Heart right ventricle (tissue), 16 donors: Measurements from ENCODE around the gene GRM7. TPM values are rescaled to one million over a fixed set of nuclear protein-coding genes. Genes with fewer than 3 reads are reported as not detected.

Source experiments
- ATAC-seq, 8 donors: fragments of 200-7000 bp; cut with Tn5 transposase; one replicate each; pipeline ENCODE4 v1.9.1; 2020; ENCODE audit warnings: mild to moderate bottlenecking in 8 of 8, moderate library complexity in 8 of 8, moderate number of reproducible peaks in 1 of 8
- DNase-seq, 2 donors: peaks; one replicate each; pipeline ENCODE4 v3.0.0-alpha.2; 2020
- H3K27ac ChIP-seq, 10 donors: fragments of 200-600 bp; sonication (generic) in 2 of 10; one replicate each; pipeline versions ENCODE4 v1.5.0 to v1.8.0; 2020 to 2022; ENCODE audit warnings: mild to moderate bottlenecking in 3 of 10
- H3K27me3 ChIP-seq, 7 donors: fragments of 200-600 bp; one replicate each; pipeline ENCODE4 v1.8.0; 2021 to 2022; ENCODE audit warnings: mild to moderate bottlenecking in 2 of 7
- H3K36me3 ChIP-seq, 9 donors: fragments of 200-600 bp; sonication (generic) in 1 of 9; one replicate each; pipeline versions ENCODE4 v1.5.0 to v1.8.0; 2020 to 2022; ENCODE audit warnings: mild to moderate bottlenecking in 2 of 9
- H3K4me1 ChIP-seq, 9 donors: fragments of 200-600 bp; sonication (generic) in 1 of 9; one replicate each; pipeline versions ENCODE4 v1.5.0 to v1.8.0; 2020 to 2022; ENCODE audit warnings: mild to moderate bottlenecking in 4 of 9
- H3K4me3 ChIP-seq, 10 donors: fragments of 200-600 bp; sonication (generic) in 2 of 10; one replicate each; pipeline versions ENCODE4 v1.5.0 to v1.8.0; 2020 to 2022; ENCODE audit warnings: mild to moderate bottlenecking in 7 of 10, moderate library complexity in 2 of 10
- H3K9me3 ChIP-seq, 11 donors: fragments of 200-600 bp in 10 of 11; sonication (generic) in 2 of 11; one replicate each; pipeline versions ENCODE4 v1.5.0 to v1.8.0; 2013 to 2022; ENCODE audit warnings: mild to moderate bottlenecking in 2 of 11, control low read depth in 1 of 11, moderate library complexity in 1 of 11
- CTCF ChIP-seq, 9 donors: fragments of 200-600 bp; sonication (generic) in 2 of 9; IDR thresholded peaks; one replicate each; pipeline versions ENCODE4 v1.5.0 to v1.8.0; 2021 to 2022; ENCODE audit warnings: antibody characterized with exemption in 9 of 9, mild to moderate bottlenecking in 5 of 9, moderate library complexity in 1 of 9
- WGBS, 2 donors: extraction: QIAGEN DNeasy Blood & Tissue Kit; methylation state at CpG; one replicate each; pipeline ENCODE4 v1.1.7; 2013; ENCODE audit warnings: inconsistent platforms in 1 of 2; 5-methylcytosine and 5-hydroxymethylcytosine counted together
- intact Hi-C, 10 donors: fragments of 100-400 bp; cut with DNase I; formaldehyde crosslinking; loops; one replicate each; pipeline versions ENCODE4 v1.11.1 to v1.14.2; 2022
- polyA plus RNA-seq, 2 donors: library from polyadenylated mRNA; stranded (reverse); fragments of 200-250 nt; gene quantifications; one replicate each; pipeline ENCODE4 v1.2.3, GENCODE V29; 2013
- total RNA-seq, 10 donors: library from RNA; stranded (reverse); fragmentation: NEBNext Ultra II Directional in 3 of 10; extraction: Animal tissue kit (Norgen Biotek cat#: 25700) in 3 of 10; gene quantifications; one replicate each; pipeline versions ENCODE4 v1.2.1 to v1.2.4, GENCODE V29; 2021 to 2023
- donor health status: Arrhythmogenic right ventricular cardiomyopathy.
- donor health status: ischemic (EF 13 %, LVEDD 7.1; RV severe dilation, severe dysfunction).
- donor health status: healthy with polysubstance abuse.
- donor health status: DM: no; HTN: yes; CAD: no.
- donor health status: DM: no; HTN: no; CAD: no.
- donor health status: ischemic (EF 25% LVEDD 6.9; RV normal size, moderate dysfunction).
- donor health status: ischemic (EF 25% LVEDD 5.7; RV mildly dilated, moderate dysfunction).
- donor health status: healthy.
- donor health status: DM: yes; HTN: yes; CAD: no.
- donor health status: Ischemic cardiomyopathy.
- donor health status: ischemic (EF 35%, LVEDD 5.7; RV mildly dilated, moderate dysfunction).
- donor health status: nonischemic (EF 11% LVEDD 7.7; RV severe dilation, severe dysfunction).
- donor health status: DM: yes; HTN: yes; CAD: no.
- donor health status: PGD.
- donor health status: ischemic (EF 29% LVEDD 5.4; RV normal size, mild dysfunction).
- donor health status: nonischemic (EF 23%, LVEDD 6.1; RV moderate dilation, normal function).

GRM7 gene
- total and polyA plus RNA-seq, 12 donors = not detected

GRCh38 chr3:7687428-7688147 is 826.7 kb downstream of the GRM7 start:
- intact Hi-C loops = no loop called here
- 63 to 66% methylated on average over 6 of the region's 6 CpGs for WGBS, 2 donors
- peak in 7 of 8 donors; percentile 43 to 85 (median 71) for ATAC-seq

DNA sequence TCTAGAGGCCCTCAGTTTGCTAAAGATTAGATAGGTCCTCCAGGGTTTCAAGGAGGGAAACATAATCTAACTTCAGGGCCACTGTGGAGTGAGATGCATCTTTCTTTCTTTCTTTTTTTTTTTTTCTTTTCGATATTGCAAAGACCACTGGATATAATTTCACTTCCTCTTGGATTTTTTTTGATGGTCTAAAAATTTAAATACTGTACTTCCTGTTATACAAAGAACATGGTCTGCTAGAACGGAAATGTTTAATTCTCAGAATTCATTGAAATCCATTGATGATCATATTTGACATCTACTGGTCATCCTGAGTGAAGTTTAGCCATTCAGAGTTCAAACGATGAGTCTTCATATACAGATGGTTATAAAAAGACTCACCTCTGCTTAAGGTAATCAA is 832.0 kb downstream of the GRM7 start:
- no peaks in the 10 kb centered on the region for H3K36me3 ChIP-seq
- no peaks in the 10 kb centered on the region for H3K9me3 ChIP-seq
- intact Hi-C loops = no loop called here
- ATAC-seq (no peak), DNase-seq (no peak)
- peaks cover 0 to 5% (median 0%) of the 10 kb centered on the region in 9 donors for H3K4me1 ChIP-seq
- 79 to 87% methylated on average over 3 of the region's 3 CpGs for WGBS, 2 donors
- no peak for TF ChIP-seq CTCF (IDR thresholded peaks at IDR 0.05)
- H3K4me3 ChIP-seq = no peak overlapping the region
- no peaks in the 10 kb centered on the region for H3K27me3 ChIP-seq
- no peak overlapping the region for H3K27ac ChIP-seq

More at GRCh38 chr3:7687428-7688147, 826.7 kb downstream of the GRM7 start:
- H3K9me3 ChIP-seq = peaks cover 0 to 12% (median 0%) of the 10 kb centered on the region in 11 donors
- DNase-seq = no peak
- no peak overlapping the region for H3K4me3 ChIP-seq
- H3K27me3 ChIP-seq = no peaks in the 10 kb centered on the region
- peaks cover 0 to 18% (median 5%) of the 10 kb centered on the region in 9 donors for H3K4me1 ChIP-seq
- peak overlapping the region in 1 of 10 donors; percentile 5 for H3K27ac ChIP-seq
- TF ChIP-seq CTCF (IDR thresholded peaks at IDR 0.05) = no peak
- H3K36me3 ChIP-seq = no peaks in the 10 kb centered on the region

- TF ChIP-seq CTCF (IDR thresholded peaks at IDR 0.05) = no peak
- no peaks in the 10 kb centered on the region for H3K36me3 ChIP-seq
- ATAC-seq = no peak
- H3K9me3 ChIP-seq = no peaks in the 10 kb centered on the region
- no peak for DNase-seq
- intact Hi-C loops = no loop called here
- WGBS, 2 donors = 91 to 94% methylated on average over 2 of the region's 2 CpGs
- H3K4me3 ChIP-seq = no peak overlapping the region
- H3K4me1 ChIP-seq = no peaks in the 10 kb centered on the region
- no peak overlapping the region for H3K27ac ChIP-seq
- no peaks in the 10 kb centered on the region for H3K27me3 ChIP-seq
Observed at GRCh38 chr3:7693976-7694375, 833.1 kb downstream of the GRM7 start.

GRCh38 chr3:7695049-7695448 is 834.1 kb downstream of the GRM7 start:
- Histone ChIP-seq H3K4me1 (no peaks in the 10 kb centered on the region), H3K27me3 (no peaks in the 10 kb centered on the region), H3K9me3 (no peaks in the 10 kb centered on the region), H3K27ac (no peak overlapping the region), H3K4me3 (no peak overlapping the region), H3K36me3 (no peaks in the 10 kb centered on the region)
- ATAC-seq = no peak
- no peak for DNase-seq
- intact Hi-C loops = no loop called here
- TF ChIP-seq CTCF (IDR thresholded peaks at IDR 0.05) = no peak
- WGBS, 2 donors = 73 to 77% methylated on average over 1 of the region's 1 CpG
